HL-60/S4 treated with phorbol 12-myristate 13-acetate at 8.2 ng/mL for 4 days and 3 days (cell line): ENCODE data around the gene MAST3.

Experiments used
- in situ Hi-C: fragments of 300-500 bp; cut with MboI; formaldehyde crosslinking; loops from 2 replicates; pipeline ENCODE4 v1.15.0; 2022; ENCODE audit warnings: low sequenced_read_pairs

Gene MAST3

DNA sequence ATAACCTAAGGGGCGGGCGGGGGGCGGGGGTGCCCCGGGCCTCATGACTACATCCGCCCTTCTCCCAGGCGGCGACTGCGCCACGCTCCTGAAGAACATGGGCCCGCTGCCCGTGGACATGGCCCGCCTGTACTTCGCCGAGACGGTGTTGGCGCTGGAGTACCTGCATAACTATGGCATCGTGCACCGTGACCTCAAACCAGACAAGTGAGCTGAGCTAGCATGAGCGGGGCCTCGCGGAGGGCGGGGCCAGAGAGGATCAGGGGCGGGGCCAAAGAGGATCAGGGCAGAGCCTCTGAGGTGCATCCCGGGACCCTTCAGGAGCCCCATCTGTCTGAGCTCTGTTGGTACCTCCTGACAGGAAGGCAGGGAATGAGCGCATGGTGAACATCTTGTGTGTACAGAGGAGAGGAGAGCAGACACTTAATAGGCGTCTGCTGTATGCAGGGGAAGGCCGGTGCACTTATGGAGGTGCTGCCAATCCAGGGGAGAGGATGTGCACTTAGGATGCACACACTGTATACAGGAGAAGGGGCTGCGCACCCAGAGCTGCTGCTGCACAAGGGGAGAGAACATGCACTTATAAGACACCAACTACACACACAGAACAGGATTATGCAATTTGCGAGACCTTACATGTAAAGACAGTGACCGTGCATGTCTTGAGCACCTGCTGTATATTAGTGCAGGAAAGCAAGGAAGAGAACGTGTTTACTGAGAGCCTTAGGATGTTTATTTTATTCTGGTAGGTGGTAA is 34.4 kb downstream of the MAST3 start:
- in situ Hi-C loops, result no loop called here

DNA sequence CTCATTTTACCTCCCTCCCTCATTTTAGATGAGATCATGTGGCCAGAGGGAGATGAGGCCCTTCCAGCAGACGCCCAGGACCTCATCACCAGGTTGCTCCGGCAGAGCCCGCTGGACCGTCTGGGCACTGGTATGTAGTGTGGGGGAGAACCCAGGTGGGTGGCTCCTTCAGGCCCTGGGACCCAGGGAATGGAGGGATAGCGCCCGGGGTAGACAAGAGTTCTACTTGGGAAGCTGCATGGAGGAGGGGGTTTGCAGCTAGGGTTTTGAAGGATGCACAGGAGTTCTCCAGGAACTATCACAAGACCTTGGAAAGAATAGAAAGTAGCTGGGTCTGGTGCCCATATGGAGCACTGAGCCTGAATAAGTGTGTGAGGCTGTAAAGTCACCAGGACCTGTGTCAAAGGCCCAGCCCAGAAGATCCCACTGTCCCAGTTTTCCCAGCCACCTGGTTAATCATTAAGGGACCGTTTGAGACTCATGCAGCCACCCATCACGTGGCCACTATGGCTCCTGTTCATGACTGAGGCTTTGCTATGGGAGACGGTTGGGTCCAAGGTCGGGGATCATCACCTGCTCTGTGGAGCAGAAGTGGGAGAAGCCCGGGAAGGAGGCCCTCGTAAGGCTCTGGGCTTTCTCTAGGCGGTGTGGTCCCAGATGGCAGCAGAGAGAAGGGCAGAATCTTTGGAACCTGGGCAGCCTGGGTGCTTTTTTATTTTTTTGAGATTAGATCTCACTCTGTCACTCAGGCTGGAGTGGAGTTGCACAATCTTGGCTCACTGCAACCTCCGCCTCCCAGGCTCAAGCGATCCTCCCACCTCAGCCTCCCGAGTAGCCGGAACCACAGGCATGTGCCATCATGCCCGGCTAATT is 38.4 kb downstream of the MAST3 start:
- in situ Hi-C loops, result no loop called here

DNA sequence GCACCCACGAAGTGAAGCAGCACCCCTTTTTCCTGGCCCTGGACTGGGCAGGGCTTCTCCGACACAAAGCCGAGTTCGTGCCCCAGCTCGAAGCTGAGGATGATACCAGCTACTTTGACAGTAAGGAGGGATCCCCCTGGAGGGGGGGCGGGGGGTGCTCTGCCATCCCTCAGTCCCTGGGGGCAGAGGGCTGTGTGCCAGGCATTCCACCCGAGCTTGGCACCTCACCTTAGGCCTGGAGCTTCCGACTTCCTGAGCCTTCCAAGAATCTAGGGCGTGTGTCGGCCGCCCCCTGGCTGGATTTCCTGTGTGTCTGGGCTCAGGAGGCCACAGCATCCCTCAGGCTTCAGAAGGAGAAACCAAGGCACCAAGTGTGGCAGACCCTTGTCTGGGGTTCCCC is 39.7 kb downstream of the MAST3 start:
- in situ Hi-C loops, result no loop called here

DNA sequence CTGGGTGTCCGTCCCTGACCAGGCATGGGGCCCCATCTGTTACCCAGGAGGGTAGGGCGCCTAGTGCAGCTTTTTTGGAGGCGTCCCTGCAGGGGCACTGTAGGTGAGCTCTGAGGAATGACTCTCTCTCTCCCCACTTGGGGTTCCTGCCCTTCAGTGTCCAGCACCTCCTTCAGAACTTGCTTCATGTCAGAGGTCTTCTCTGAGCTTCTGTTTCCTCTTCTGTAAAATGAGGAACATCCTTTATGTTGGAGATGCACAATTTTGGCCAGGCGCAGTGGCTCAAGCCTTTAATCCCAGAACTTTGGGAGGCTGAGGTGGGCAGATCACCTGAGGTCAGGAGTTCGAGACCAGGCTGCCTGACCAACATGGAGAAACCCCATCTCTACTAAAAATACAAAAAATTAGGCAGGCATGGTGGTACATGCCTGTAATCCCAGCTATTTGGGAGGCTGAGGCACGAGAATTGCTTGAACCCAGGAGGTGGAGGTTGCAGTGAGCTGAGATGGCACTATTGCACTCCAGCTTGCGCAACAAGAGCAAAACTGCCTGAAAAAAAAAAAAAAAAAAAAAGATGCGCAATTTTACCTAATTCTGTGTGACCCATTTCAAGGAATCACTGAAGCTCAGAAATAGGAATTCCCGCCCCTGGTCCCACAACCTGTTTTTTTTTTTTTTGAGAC is 40.2 kb downstream of the MAST3 start:
- in situ Hi-C loops, result no loop called here

DNA sequence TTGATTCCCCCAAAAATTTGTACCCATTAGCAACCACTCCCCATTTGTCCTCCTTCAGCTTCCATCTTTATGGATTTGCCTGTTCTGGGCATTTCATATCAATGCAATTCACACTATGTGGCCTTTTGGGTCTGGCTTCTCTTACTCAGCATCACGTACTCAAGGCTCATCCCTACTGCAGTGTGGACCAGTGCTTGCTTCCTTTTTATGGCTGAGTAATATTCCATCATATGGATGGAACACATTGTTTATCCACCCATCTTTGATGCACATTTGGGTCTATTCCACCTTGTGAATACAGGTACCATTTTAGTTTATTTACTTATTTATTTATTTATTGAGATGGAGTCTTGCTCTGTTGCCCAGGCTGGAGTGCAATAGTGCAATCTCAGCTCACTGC is 42.9 kb downstream of the MAST3 start:
- in situ Hi-C loops, result no loop called here

DNA sequence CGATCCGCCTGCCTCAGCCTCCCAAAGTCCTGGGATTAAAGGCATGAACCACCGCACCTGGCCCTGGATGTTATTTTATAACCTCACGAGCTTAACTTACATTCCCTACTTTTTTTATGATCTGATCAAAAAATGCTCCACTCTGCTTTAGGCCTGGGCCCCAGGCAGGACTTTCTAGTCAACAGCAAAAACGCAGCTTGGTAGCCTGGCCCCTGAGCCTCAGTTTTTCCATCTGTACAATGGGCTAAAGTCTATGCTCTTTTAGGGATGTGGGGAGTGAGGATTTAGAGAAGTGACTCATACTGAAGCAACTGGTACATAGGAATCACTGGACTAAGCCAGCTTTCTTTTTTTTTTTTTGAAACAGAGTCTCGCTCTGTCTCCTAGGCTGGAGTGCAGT is 43.5 kb downstream of the MAST3 start:
- in situ Hi-C loops, result no loop called here

DNA sequence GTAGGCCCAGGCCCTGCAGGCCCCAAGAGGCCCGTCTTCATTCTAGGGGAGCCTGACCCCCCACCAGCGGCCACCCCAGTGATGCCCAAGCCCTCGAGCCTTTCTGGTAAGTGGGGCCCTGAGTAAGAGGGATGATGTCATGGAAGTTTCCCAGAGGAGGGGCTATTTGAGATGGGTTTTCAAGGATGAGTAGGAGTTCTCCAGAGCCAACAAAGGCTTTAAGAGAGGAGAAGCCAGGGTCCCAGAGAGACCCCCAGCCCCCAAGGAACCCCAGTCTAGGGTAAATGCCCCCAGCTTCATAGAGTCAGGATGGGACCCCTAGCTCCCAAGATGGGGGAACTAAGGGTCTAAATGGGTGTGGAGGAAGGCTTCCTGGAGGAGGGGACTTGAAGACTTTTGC is 46.3 kb downstream of the MAST3 start:
- in situ Hi-C loops, result no loop called here

DNA sequence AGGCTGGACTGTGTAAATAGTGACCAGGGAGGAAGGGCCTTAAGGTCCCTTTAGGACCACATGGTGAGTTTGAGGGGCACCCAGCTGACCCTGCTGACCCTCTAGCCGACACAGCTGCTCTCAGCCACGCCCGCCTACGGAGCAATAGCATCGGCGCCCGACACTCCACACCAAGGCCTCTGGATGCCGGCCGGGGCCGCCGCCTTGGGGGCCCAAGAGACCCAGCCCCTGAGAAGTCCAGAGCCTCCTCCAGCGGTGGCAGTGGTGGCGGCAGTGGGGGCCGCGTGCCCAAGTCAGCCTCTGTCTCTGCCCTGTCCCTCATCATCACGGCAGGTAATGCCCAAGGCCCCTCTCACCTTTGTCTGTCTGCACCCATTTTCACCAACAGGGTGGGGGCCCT is 46.8 kb downstream of the MAST3 start:
- in situ Hi-C loops, result no loop called here

DNA sequence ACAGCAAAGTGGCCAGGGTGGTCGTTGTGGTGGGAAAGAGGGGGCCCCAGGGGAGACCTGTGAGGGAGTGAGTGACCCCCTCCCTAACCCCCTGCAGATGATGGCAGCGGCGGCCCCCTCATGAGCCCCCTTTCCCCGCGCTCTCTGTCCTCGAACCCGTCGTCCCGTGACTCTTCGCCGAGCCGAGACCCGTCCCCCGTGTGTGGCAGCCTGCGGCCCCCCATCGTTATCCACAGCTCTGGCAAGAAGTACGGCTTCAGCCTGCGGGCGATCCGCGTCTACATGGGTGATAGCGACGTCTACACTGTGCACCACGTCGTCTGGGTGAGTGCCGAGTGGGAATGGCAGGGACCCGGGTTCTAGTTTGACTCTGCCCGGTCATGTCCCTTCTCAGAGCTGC is 47.3 kb downstream of the MAST3 start:
- in situ Hi-C loops, result no loop called here

DNA sequence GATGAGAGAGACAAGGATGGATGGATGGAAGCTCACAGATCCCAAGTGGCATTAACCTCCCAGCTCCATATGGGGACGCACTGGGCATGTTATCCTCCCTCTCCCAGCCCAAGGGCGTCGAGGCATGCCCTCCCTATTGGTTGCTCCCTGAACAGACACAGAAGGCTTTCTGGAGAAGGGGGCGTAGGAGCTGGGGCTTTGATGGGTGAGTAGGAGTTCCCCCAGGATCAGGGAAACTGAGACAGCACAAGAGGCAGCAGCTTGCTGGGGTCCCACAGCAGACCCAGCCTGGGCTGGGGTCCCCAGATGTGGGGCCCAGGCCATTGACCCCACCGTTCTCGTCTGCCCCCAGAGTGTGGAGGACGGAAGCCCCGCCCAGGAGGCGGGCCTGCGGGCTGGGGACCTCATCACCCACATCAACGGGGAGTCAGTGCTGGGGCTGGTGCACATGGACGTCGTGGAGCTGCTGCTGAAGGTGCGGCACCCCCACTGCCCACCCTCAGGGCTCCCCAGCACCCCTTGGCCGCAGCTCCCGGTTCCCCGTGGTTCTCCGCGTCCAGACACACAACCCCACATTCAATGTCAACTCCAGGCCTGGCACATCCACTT is 47.9 kb downstream of the MAST3 start:
- in situ Hi-C loops, result no loop called here

DNA sequence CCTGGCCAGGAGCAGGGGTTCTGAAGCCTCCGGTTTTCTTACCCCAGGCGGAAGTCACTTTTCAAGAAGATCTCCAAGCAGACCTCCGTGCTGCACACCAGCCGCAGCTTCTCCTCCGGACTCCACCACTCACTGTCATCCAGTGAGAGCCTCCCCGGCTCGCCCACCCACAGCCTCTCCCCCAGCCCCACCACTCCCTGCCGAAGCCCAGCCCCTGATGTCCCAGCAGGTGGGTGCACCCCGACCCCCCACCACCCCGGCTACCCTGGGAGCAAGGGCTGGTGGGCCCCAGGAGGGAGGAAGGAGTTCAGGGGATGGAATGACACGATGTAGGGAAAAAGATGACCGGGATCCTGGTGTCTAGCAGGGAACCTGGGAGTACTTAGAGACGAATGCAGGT is 49.8 kb downstream of the MAST3 start:
- in situ Hi-C loops, result no loop called here

DNA sequence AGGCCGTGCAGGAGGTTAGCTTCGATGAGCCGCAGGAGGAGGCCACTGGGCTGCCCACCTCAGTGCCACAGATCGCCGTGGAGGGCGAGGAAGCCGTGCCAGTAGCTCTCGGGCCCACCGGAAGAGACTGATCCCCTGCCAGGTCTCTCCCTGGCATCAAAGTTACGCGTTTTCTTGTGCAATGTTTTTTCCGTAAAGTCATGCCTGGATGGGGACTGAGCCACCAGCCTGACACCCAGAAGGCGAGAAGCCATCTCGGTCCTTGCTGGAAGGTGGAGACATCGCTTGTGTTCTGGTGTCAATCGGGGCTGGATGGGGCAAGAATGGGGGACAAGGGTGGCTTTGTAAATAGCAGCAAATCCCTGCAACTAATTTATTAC is 52.0 kb downstream of the MAST3 start:
- in situ Hi-C loops, result no loop called here

DNA sequence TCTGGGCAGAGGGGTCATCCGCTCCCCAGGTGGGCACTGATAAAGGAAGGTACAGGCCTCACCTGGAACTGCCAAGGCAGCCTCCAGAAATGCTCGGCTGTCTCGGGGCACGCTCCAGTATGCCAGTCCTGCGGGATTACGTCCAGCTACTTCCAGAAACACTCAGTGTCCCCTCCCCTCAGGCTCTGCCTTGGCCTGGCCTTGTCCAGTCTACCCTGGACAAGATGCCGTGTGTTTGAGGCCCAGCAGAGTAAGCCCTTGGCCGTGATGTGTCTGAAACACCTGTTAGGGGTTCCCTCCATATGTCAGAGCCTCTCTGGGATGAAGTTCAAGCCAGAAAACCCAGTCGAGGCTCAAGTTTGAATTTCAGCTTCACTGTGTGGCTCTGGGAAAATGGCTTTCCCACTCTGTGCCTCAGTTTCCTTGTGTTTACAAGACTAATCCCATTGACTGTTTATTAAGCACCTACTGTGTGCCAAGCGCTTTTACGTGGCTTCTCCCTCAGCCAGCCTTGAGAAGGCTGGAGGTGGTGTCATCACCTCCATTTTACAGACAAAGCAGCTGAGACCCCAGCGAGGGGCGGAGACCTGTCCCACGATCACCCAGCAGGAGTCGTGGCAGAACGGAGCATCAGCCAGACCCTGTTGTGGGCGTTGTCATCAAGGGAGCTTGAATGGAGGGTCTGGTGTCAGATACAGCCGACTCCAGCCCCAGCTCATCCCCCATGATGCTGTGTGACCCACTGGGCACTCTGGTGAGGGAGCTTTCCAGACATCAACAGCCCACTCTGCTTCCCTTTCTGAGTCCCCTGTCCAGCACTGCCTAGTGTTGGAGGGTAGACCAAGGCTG is 53.4 kb downstream of the MAST3 start:
- in situ Hi-C loops, result no loop called here

DNA sequence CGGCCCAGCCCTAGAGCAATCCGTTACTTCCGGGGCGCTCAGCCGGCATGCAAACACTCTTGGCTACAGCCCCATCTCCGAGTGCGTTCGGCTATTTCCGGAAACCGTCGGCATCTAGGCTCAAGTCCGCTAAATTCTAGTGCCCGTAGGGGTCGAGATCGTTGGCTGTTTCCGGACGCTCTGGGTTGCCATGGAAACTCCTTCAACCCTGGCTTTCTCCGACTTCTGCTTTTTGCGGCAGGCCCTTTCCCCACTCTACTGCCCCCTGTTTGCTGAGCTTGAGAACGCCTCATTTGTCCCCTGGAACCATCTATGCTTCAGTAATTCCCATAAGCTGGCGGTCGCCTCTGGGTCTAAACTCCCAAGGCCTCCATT is 54.9 kb downstream of the MAST3 start:
- in situ Hi-C loops, result no loop called here

DNA sequence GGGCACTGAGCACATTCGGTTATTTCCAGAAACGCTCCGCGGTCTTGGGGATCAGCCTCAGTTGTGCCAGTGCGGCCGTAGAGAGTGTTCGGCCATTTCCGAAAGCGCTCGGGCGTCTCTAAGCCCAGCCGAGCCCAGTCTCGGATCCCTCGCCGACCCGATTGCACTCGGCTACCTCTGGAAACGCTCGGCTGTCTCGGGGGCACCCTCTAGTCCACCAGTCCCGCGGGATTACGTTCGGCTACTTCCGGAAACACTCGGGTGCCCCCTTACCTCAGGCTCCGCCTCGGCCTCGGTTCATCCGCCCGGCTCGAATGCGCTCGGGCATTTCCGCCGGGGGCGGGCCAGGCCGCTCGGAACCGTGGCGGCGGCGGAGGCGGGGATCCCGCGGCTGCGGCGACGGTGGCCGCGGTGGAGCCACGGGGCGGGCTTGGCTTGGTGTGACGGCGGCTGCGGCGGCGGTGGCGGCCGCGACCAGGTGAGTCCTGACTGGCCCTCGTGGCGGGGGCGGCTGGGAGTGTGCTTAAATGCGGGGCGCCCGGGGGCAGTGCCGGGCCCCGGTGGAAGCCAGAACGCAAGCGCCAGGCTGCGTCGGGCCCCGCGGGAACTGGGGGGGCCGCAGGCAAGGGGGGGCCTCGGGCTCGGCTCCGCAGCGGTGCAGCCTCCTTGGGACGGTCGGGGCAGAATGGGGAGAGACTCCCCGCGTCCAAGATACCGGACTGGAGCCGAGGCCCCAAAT is 55.4 kb downstream of the MAST3 start, which contains the start of gene PIK3R2:
Gene PIK3R2 (plus strand): TSS at position 347 of the 739 bp plus-strand sequence. CDS start 2,717 bp downstream, outside the sequence.
- in situ Hi-C loops, result no loop called here

DNA sequence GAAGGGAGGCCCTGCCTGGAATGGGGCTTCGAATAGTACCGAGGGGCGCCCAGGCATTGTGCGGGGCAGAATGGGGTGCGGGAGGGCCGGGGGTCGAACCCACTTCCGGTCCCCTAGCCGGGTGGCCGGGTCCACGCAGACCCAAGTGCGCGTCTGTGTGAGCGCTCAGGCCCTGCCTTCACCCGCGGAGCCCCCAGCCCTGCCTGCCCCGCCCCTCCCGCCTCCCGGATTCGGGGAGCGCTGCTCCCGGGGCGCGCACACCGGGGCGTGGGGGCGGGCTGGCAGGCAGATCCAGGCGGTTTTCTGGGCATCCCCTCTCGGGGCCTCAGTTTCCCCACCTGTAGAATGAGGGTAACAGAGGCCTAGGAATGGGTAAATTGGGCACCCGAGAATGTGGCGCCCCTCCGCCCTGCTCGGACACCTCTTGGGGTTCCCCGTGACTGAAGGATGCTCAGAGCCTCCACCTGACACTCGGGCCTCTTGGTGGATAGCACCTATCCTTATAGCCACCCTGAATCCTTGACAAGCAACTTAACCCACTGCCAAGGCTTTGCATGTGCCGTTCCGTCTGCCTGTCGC is 56.1 kb downstream of the MAST3 start:
- in situ Hi-C loops, result no loop called here

DNA sequence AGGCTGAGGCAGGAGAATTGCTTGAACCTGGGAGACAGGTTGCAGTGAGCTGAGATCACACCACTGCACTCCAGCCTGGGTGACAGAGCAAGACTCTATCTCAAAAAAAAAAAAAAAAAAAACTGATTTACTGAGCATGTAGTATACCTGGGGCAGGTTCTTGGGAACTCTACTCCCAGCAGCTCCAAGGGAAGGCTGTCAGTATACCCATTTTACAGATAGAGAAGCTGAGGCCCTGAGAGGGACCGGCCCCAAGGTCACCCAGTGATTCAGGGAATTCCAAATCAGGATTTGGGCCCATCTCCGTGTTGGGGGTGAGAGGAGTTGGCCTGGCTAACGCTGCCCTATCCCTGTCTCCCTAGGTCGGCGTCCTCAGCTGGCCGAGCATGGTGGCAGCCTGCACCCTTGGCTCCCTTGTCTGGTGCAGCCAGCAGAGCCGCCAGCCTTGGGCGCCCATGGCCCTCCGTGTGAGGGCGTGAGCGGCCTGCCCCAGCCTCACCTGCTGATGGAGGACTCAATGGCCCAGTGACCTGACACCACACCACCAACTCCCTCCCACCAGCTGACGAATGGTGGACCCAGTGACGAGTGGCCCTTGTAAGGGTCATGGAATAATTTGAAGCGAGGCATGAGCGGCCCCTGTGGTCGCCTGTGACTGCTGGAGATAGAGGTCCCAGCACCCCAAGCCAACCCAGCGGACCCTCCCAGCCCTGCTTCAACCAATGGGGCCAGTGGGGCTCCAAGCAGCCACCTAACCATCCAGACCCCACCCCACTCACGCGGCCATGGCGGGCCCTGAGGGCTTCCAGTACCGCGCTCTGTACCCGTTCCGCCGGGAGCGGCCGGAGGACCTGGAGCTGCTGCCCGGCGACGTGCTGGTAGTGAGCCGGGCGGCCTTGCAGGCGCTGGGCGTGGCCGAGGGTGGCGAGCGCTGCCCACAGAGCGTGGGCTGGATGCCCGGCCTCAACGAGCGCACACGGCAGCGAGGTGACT is 57.8 kb downstream of the MAST3 start:
- in situ Hi-C loops, result no loop called here

DNA sequence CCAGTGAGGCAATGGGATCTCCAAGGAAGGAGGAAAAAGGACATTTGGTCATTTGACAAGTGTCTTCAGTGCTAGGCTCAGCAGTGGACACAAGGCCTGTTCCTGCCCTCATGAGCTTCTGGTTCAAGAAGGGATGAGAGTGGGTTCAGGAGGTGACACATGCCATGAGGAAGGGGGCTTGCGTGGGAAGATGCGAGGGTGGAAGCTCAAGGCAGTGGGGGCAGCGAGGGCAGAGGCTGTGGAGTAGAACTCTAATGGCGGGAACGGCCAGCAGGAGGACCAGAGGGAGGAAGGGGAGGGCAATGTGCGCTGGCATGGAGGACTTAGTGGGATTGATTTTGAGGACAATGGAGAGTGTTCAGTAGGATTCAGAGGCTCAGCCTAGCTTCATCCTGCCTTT is 58.7 kb downstream of the MAST3 start:
- in situ Hi-C loops, result no loop called here
